Heart left ventricle (tissue), 13 donors: Measurements from ENCODE around the gene CENPM.

Experiments
- POLR2A ChIP-seq, 2 donors: fragments of 450-650 bp; IDR thresholded peaks; one replicate each; pipeline ENCODE4 v1.6.1; 2017; ENCODE audit warnings: antibody characterized with exemption in 2 of 2, mild to moderate bottlenecking in 2 of 2, moderate library complexity in 2 of 2
- TF ChIP-seq, protein P1 (sequence below), 12 donors: fragments of 200-600 bp; sonication (generic) in 4 of 12; IDR thresholded peaks; one replicate each; pipeline versions ENCODE4 v1.5.0 to v1.8.0; 2018 to 2022; ENCODE audit warnings: antibody characterized with exemption in 12 of 12, mild to moderate bottlenecking in 5 of 12
- donor health status: ischemic (EF 13 %, LVEDD 7.1; RV severe dilation, severe dysfunction).
- donor health status: DM: no; HTN: yes; CAD: no.
- donor health status: DM: no; HTN: no; CAD: no.
- donor health status: ischemic (EF 25% LVEDD 6.9; RV normal size, moderate dysfunction).
- donor health status: ischemic (EF 25% LVEDD 5.7; RV mildly dilated, moderate dysfunction).
- donor health status: ischemic (EF 35%, LVEDD 5.7; RV mildly dilated, moderate dysfunction).
- donor health status: nonischemic (EF 11% LVEDD 7.7; RV severe dilation, severe dysfunction).
- donor health status: DM: yes; HTN: yes; CAD: no.
- donor health status: PGD.
- donor health status: ischemic (EF 29% LVEDD 5.4; RV normal size, mild dysfunction).
- donor health status: nonischemic (EF 23%, LVEDD 6.1; RV moderate dilation, normal function).

DNA sequence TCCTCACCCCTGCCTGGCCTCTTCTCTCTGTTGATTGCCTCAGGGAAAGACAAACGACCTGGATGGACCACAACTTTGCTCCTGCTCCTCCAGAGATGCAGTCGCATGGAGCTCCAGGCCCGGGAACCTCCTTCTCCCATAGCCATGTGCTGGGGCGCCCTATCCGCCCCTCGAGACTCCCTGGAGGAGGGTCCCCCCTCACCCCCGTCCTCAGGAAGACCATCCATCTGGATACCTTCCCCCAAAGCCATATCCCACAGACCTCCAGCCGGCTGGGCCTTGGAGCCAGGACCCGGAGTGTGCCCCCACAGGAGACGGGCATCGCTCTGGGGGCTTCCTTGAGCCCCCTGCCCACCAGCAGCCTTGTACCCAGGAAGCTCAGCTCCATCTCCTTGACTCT is 24.5 kb upstream of the CENPM start:
- no peak for TF ChIP-seq POLR2A (IDR thresholded peaks at IDR 0.05)
- TF ChIP-seq, protein P1, sequence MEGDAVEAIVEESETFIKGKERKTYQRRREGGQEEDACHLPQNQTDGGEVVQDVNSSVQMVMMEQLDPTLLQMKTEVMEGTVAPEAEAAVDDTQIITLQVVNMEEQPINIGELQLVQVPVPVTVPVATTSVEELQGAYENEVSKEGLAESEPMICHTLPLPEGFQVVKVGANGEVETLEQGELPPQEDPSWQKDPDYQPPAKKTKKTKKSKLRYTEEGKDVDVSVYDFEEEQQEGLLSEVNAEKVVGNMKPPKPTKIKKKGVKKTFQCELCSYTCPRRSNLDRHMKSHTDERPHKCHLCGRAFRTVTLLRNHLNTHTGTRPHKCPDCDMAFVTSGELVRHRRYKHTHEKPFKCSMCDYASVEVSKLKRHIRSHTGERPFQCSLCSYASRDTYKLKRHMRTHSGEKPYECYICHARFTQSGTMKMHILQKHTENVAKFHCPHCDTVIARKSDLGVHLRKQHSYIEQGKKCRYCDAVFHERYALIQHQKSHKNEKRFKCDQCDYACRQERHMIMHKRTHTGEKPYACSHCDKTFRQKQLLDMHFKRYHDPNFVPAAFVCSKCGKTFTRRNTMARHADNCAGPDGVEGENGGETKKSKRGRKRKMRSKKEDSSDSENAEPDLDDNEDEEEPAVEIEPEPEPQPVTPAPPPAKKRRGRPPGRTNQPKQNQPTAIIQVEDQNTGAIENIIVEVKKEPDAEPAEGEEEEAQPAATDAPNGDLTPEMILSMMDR (IDR thresholded peaks at IDR 0.05): no peak
